Fibroblast of lung (primary cell): ENCODE results near the gene ZPR1.

ENCODE experiments used
- CTCF ChIP-seq, 2 donors: IDR thresholded peaks in 1 of 2; conservative IDR thresholded peaks in 1 of 2; 1 replicate in 1 of 2; 2 replicates in 1 of 2; pipeline ENCODE4 v1.5.1; 2011 to 2012; ENCODE audit warnings: low read length in 2 of 2, control low read depth in 1 of 2, inconsistent platforms in 1 of 2, low read depth in 1 of 2, mild to moderate bottlenecking in 1 of 2
- EZH2 ChIP-seq: IDR thresholded peaks from 2 replicates; pipeline ENCODE4 v1.5.1; 2012; ENCODE audit warnings: low read length, control low read depth, mild to moderate bottlenecking; ENCODE audit errors: missing control alignments

- TF ChIP-seq CTCF (conservative IDR thresholded peaks at IDR 0.05 in 1 of 2, IDR thresholded peaks at IDR 0.05 in 1 of 2; ENCODE audit: low read depth in 1 of 2, low read length in 2 of 2) (no peak), EZH2 (no peak)
Measured at GRCh38 chr11:116730601-116731000, 57.2 kb downstream of the ZPR1 start.
